Fibroblast of lung (primary cell): Measurements from ENCODE around the gene MIPOL1. TPM values are rescaled to one million over a fixed set of nuclear protein-coding genes. Genes with fewer than 3 reads are reported as not detected.

ENCODE experiments used
- DNase-seq, 2 donors: peaks; one replicate each; pipeline versions ENCODE4 v3.0.0 to v3.0.0-alpha.2; 2010; ENCODE audit warnings: low read depth in 2 of 2
- H2AFZ ChIP-seq: 2 replicates; pipeline ENCODE4 v1.5.1; 2012; ENCODE audit warnings: low read length, control low read depth, inconsistent platforms
- H3K27ac ChIP-seq: 2 replicates; pipeline ENCODE4 v1.5.1; 2011; ENCODE audit warnings: low read length, control low read depth; ENCODE audit not compliant: insufficient read depth
- H3K27me3 ChIP-seq: 2 replicates; pipeline ENCODE4 v1.5.1; 2011; ENCODE audit warnings: mild to moderate bottlenecking, low read length; ENCODE audit not compliant: control insufficient read depth, insufficient read depth
- H3K36me3 ChIP-seq: 2 replicates; pipeline ENCODE4 v1.5.1; 2011; ENCODE audit warnings: low read length; ENCODE audit not compliant: control insufficient read depth, insufficient read depth
- H3K4me1 ChIP-seq: 2 replicates; pipeline ENCODE4 v1.5.1; 2011; ENCODE audit warnings: low read length; ENCODE audit not compliant: control insufficient read depth, insufficient read depth; ENCODE audit errors: extremely low read depth
- H3K4me2 ChIP-seq: 2 replicates; pipeline ENCODE4 v1.5.1; 2011; ENCODE audit warnings: low read length, control low read depth; ENCODE audit not compliant: insufficient read depth; ENCODE audit errors: extremely low read depth
- H3K4me3 ChIP-seq, 4 experiments: fragments of 200-600 bp in 1 of 4; sonication (generic) in 1 of 4; replicated peaks in 1 of 4; 2 replicates each; pipeline ENCODE4 v1.5.1; 2011 to 2016; ENCODE audit warnings: low read length in 4 of 4, low read depth in 3 of 4, mild to moderate bottlenecking in 3 of 4, control low read depth in 2 of 4, inconsistent platforms in 1 of 4, mixed read lengths in 1 of 4; ENCODE audit not compliant: insufficient read depth in 1 of 4; ENCODE audit errors: control extremely low read depth in 1 of 4
- H3K79me2 ChIP-seq: 2 replicates; pipeline ENCODE4 v1.5.1; 2012; ENCODE audit warnings: mild to moderate bottlenecking, low read length, inconsistent platforms; ENCODE audit not compliant: control insufficient read depth, insufficient read depth
- H3K9ac ChIP-seq: 2 replicates; pipeline ENCODE4 v1.5.1; 2011; ENCODE audit warnings: mild to moderate bottlenecking, low read length, control low read depth; ENCODE audit not compliant: insufficient read depth
- H3K9me3 ChIP-seq: 2 replicates; pipeline ENCODE4 v1.5.1; 2012; ENCODE audit warnings: low read depth, low read length; ENCODE audit not compliant: control insufficient read depth, insufficient read depth
- H4K20me1 ChIP-seq: 2 replicates; pipeline ENCODE4 v1.5.1; 2011; ENCODE audit warnings: low read length; ENCODE audit not compliant: control insufficient read depth, insufficient read depth; ENCODE audit errors: extremely low read depth
- EZH2 ChIP-seq: IDR thresholded peaks from 2 replicates; pipeline ENCODE4 v1.5.1; 2012; ENCODE audit warnings: low read length, control low read depth, mild to moderate bottlenecking; ENCODE audit errors: missing control alignments
- polyA plus RNA-seq, 2 donors: library from polyadenylated mRNA; depleted of rRNA in 1 of 2; stranded (reverse) in 1 of 2; unstranded in 1 of 2; fragments of >200 nt; gene quantifications; 2 replicates each; pipeline ENCODE4 v1.2.1, GENCODE V29; 2011 to 2012; ENCODE audit warnings: missing spikeins in 1 of 2
- total RNA-seq: library from RNA; depleted of rRNA; stranded (reverse); fragments of >200 nt; gene quantifications from 2 replicates; pipeline ENCODE4 v1.2.1, GENCODE V29; 2014
- TF ChIP-seq, protein P1 (sequence below), 2 donors: IDR thresholded peaks in 1 of 2; conservative IDR thresholded peaks in 1 of 2; 1 replicate in 1 of 2; 2 replicates in 1 of 2; pipeline ENCODE4 v1.5.1; 2011 to 2012; ENCODE audit warnings: low read length in 2 of 2, control low read depth in 1 of 2, inconsistent platforms in 1 of 2, low read depth in 1 of 2, mild to moderate bottlenecking in 1 of 2

Gene MIPOL1
- total and polyA plus RNA-seq, 2 donors (not counting 1 experiment from before 2014, with no cell fraction given), result 6.4 to 8.6 TPM

DNA sequence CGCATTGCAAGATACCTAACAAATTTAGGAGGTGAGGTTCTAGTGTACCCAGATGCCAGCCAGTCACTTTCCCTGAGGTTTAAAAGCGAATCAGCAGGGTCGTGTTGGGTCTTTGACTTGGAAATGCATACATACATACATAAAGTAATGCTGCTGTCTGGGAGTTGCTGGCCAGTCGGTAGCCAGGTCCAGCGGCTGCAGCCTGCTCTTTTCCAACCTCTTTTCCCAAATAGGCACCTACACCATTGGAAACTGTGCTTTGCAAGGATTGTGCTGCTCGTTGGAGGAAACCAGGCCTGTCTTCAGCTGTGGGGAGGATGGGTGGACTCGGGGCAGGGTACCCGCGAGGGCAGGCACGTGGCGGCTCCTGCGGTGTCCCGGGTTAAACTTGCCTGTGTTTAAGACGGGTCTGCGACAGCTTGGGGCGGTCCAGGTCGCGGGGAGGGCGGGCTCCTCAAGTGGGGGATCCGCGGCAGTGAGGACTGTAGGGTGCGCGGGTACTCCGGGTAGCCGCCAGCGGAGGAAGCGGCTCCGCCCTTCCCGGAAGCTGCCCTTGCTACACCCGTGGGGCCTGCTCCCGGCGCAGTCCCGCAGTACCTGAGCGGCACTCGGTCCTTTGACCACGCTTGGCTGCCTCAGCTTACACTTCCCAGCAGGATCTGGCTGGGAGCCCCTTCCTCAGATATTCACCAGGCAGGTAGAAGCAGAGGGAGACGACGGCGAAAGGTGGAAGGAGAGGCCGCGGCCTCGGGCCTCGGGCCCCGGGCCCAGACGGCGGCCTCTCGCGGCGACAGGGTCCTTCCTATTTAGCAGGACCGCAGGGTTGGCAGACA, 400.4 kb downstream of the MIPOL1 start:
- no peaks in the 10 kb centered on the region for H3K79me2 ChIP-seq
- no peak overlapping the region for H2AFZ ChIP-seq
- H3K9me3 ChIP-seq, result no peaks in the 10 kb centered on the region
- H4K20me1 ChIP-seq, result no peaks in the 10 kb centered on the region
- H3K4me3 ChIP-seq, result peak overlapping the region in 1 of 4 experiments; percentile 17
- DNase-seq, result no peak
- H3K4me2 ChIP-seq, result no peak overlapping the region
- H3K27ac ChIP-seq, result no peak overlapping the region
- H3K9ac ChIP-seq, result no peak overlapping the region
- H3K4me1 ChIP-seq, result no peaks in the 10 kb centered on the region
- H3K36me3 ChIP-seq, result no peaks in the 10 kb centered on the region
- TF ChIP-seq, protein P1, sequence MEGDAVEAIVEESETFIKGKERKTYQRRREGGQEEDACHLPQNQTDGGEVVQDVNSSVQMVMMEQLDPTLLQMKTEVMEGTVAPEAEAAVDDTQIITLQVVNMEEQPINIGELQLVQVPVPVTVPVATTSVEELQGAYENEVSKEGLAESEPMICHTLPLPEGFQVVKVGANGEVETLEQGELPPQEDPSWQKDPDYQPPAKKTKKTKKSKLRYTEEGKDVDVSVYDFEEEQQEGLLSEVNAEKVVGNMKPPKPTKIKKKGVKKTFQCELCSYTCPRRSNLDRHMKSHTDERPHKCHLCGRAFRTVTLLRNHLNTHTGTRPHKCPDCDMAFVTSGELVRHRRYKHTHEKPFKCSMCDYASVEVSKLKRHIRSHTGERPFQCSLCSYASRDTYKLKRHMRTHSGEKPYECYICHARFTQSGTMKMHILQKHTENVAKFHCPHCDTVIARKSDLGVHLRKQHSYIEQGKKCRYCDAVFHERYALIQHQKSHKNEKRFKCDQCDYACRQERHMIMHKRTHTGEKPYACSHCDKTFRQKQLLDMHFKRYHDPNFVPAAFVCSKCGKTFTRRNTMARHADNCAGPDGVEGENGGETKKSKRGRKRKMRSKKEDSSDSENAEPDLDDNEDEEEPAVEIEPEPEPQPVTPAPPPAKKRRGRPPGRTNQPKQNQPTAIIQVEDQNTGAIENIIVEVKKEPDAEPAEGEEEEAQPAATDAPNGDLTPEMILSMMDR (conservative IDR thresholded peaks at IDR 0.05 in 1 of 2, IDR thresholded peaks at IDR 0.05 in 1 of 2; ENCODE audit: low read depth in 1 of 2, low read length in 2 of 2), result no peak
- TF ChIP-seq EZH2, result peak; percentile 78
- peaks cover 80% of the 10 kb centered on the region for H3K27me3 ChIP-seq

DNA sequence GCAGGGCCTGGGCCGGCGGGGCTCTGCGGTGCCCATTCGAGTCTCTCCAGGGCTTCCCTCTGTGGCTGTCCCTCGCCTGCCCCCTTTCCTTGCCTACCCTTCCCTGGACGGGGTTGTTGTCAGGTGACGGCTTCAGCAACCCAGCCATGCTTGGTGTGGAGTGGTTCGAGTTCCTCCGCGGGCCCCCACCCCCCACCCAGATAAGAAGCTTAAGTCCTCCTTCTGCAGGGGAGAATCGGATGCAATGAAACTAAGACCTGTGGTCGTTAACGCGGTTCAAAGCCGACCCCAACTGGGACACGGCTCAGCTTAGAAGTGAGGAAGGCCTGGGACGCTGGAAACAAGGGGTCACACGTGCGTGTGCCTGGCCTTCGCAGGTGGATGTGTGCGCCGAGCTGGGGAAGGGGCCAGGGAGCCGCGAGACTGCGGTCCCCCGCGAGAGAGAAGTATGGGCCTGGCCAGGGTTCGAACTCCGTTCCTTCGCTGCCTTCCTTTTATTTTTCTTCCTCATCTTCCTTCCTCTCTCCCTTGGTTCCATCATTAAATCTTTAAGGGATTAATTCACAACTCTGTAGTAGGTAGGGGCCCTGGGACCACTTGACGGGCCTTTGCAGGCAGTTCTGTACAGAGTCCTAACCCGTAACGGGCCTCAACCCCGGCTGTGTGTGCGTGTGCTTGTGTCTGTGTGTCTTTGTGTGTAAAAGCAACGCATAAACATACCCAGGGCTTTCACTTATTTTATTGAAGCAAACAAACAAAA, 401.2 kb downstream of the MIPOL1 start:
- no peak overlapping the region for H3K4me3 ChIP-seq
- DNase-seq, result no peak
- peaks cover 83% of the 10 kb centered on the region for H3K27me3 ChIP-seq
- H3K9ac ChIP-seq, result no peak overlapping the region
- H3K4me1 ChIP-seq, result no peaks in the 10 kb centered on the region
- H3K36me3 ChIP-seq, result no peaks in the 10 kb centered on the region
- no peak overlapping the region for H3K4me2 ChIP-seq
- H3K9me3 ChIP-seq, result no peaks in the 10 kb centered on the region
- no peaks in the 10 kb centered on the region for H4K20me1 ChIP-seq
- peak; percentile 15 for TF ChIP-seq EZH2
- TF ChIP-seq, protein P1 (conservative IDR thresholded peaks at IDR 0.05 in 1 of 2, IDR thresholded peaks at IDR 0.05 in 1 of 2; ENCODE audit: low read depth in 1 of 2, low read length in 2 of 2), result no peak
- no peaks in the 10 kb centered on the region for H3K79me2 ChIP-seq
- no peak overlapping the region for H3K27ac ChIP-seq
- H2AFZ ChIP-seq, result no peak overlapping the region

DNA sequence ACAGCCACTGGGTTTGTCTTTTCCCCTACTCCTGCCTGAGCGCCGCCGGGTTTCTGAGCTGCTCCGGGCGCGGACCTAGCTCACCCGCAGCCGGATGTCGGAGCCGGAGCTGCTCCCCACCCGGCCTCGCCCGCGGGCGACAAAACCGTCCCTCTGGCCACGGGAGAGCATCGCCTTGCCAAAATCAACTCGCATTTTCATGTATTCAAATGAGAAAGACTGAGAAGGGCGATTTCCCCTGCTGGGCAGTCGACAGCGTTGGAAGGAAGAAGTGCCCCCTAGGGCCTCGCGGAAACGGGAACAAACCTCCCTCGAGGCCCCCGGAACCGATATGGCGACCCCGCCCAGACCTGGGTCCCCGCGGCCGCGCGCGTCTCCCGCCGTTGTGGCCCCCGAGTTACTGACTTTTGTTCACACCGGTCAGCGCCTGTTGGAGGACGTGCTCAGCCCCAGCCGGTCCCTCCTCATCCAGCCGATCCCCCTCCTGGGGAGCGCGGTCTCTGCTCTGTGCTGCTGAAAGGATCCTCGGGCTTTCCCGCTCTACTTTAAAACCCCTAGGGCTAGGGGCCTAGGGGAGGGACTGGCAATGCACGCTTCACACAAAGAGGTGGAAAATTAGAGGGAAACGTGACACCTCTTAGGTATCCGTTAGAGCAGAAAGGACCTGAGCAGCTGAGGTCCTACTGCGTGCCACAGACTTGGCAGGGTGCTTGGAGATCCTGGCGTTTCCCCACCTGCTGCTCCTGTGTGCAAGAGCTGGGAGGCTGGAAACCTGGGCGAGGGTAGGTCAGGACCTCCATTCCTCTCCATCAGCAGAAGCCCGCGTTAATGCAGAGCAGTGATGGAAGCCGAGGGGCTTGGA, 402.0 kb downstream of the MIPOL1 start:
- Histone ChIP-seq H3K9ac (no peak overlapping the region), H3K79me2 (no peaks in the 10 kb centered on the region), H2AFZ (no peak overlapping the region), H3K4me2 (no peak overlapping the region), H3K27ac (no peak overlapping the region), H3K9me3 (no peaks in the 10 kb centered on the region), H3K4me3 (peak overlapping the region in 1 of 4 experiments; percentile 27), H3K27me3 (peaks cover 88% of the 10 kb centered on the region), H3K36me3 (no peaks in the 10 kb centered on the region), H4K20me1 (no peaks in the 10 kb centered on the region), H3K4me1 (no peaks in the 10 kb centered on the region)
- DNase-seq, result no peak
- TF ChIP-seq EZH2, result peak; percentile 90
- TF ChIP-seq, protein P1 (conservative IDR thresholded peaks at IDR 0.05 in 1 of 2, IDR thresholded peaks at IDR 0.05 in 1 of 2; ENCODE audit: low read depth in 1 of 2, low read length in 2 of 2), result no peak
